Small intestine (tissue), 7 donors: ENCODE data around the gene HMMR. TPM values are rescaled to one million over a fixed set of nuclear protein-coding genes. Genes with fewer than 3 reads are reported as not detected.
A peak's percentile ranks its signal among the peaks of the same experiment; 100 is the strongest.

ENCODE experiments used
- DNase-seq, 2 donors: peaks; one replicate each; pipeline versions ENCODE4 v3.0.0 to v3.0.0-alpha.2; 2013
- FAIRE-seq: peaks from 2 replicates; lab custom pipeline; 2012; peaks lifted over from hg19 to GRCh38; lab: Jason Lieb, UNC
- H3K27ac ChIP-seq, 3 donors: one replicate each; pipeline ENCODE4 v1.5.1; 2013; ENCODE audit warnings: low read length in 2 of 3, mild to moderate bottlenecking in 2 of 3, control low read depth in 1 of 3, inconsistent platforms in 1 of 3, low read depth in 1 of 3, moderate library complexity in 1 of 3
- H3K27me3 ChIP-seq, 3 donors: one replicate each; pipeline ENCODE4 v1.6.1; 2013; ENCODE audit warnings: low read length in 3 of 3, inconsistent platforms in 1 of 3; ENCODE audit not compliant: control insufficient read depth in 3 of 3, insufficient read depth in 3 of 3
- H3K36me3 ChIP-seq, 3 donors: one replicate each; pipeline ENCODE4 v1.6.1; 2013; ENCODE audit warnings: low read length in 3 of 3, inconsistent platforms in 1 of 3, low read depth in 1 of 3, mild to moderate bottlenecking in 1 of 3, moderate library complexity in 1 of 3; ENCODE audit not compliant: control insufficient read depth in 3 of 3, insufficient read depth in 2 of 3
- H3K4me1 ChIP-seq, 3 donors: one replicate each; pipeline ENCODE4 v1.6.1; 2013; ENCODE audit warnings: low read length in 2 of 3, inconsistent platforms in 1 of 3, low read depth in 1 of 3, mild to moderate bottlenecking in 1 of 3, moderate library complexity in 1 of 3; ENCODE audit not compliant: control insufficient read depth in 3 of 3, insufficient read depth in 2 of 3
- H3K4me3 ChIP-seq, 3 donors: one replicate each; pipeline ENCODE4 v1.5.1; 2013; ENCODE audit warnings: low read length in 3 of 3, control low read depth in 1 of 3, inconsistent platforms in 1 of 3, low read depth in 1 of 3, mild to moderate bottlenecking in 1 of 3, moderate library complexity in 1 of 3
- H3K9me3 ChIP-seq, 2 donors: one replicate each; pipeline ENCODE4 v1.6.1; 2013; ENCODE audit warnings: low read depth in 1 of 2, low read length in 1 of 2; ENCODE audit not compliant: control insufficient read depth in 2 of 2, insufficient read depth in 1 of 2
- WGBS, 3 donors: extraction: QIAGEN DNeasy Blood & Tissue Kit; methylation state at CpG; one replicate each; pipeline ENCODE4 v1.1.7; 2013; 5-methylcytosine and 5-hydroxymethylcytosine counted together
- polyA plus RNA-seq, 4 donors: library from polyadenylated mRNA; stranded (reverse) in 3 of 4; unstranded in 1 of 4; fragments of 200-250 nt in 3 of 4; fragments of 120-200 nt in 1 of 4; gene quantifications; one replicate each; pipeline versions ENCODE4 v1.2.1 to v1.2.3, GENCODE V29; 2013
- donor health status: healthy with polysubstance abuse.
- donor health status: control.
- donor health status: control.
- donor health status: Bipolar disorder and iron deficiency.
- donor health status: healthy.

The HMMR gene
- polyA plus RNA-seq, 4 donors: 1.1 to 22.5 (median 7.0) TPM

- H3K27me3 ChIP-seq: no peaks in the 10 kb centered on the region
- FAIRE-seq: no peak
- WGBS, 3 donors: 0% methylated on average over 58 to 64 of the region's 64 CpGs
- peak within 1 kb of the TSS; percentile 67 to 79 (median 77) for H3K4me3 ChIP-seq
- H3K4me1 ChIP-seq: peaks cover 0 to 10% (median 9%) of the 10 kb centered on the region in 3 donors
- peak within 1 kb of the TSS; percentile 96 to 99 (median 98) for H3K27ac ChIP-seq
- peaks cover 0 to 6% (median 0%) of the 10 kb centered on the region in 3 donors for H3K36me3 ChIP-seq
- no peaks in the 10 kb centered on the region for H3K9me3 ChIP-seq
- peak; percentile 96 to 97 for DNase-seq
Measured at GRCh38 chr5:163505368-163506094, 45.1 kb downstream of the HMMR start, which contains the start of gene MAT2B. Gene MAT2B, plus strand, starts transcription at chr5:163505619. Its CDS starts 68 bp downstream, at chr5:163505687.

GRCh38 chr5:163506095-163506457, 45.6 kb downstream of the HMMR start:
- Histone ChIP-seq H3K27ac (peak overlapping the region; percentile 96 to 99 (median 98)), H3K9me3 (no peaks in the 10 kb centered on the region), H3K4me3 (peak overlapping the region; percentile 67 to 79 (median 77)), H3K36me3 (peaks cover 0 to 6% (median 0%) of the 10 kb centered on the region in 3 donors), H3K27me3 (no peaks in the 10 kb centered on the region), H3K4me1 (peaks cover 0 to 11% (median 9%) of the 10 kb centered on the region in 3 donors)
- DNase-seq: no peak
- FAIRE-seq: no peak
- 0 to 2% (median 1%) methylated on average over 9 of the region's 9 CpGs for WGBS, 3 donors

GRCh38 chr5:163506726-163507125, 46.3 kb downstream of the HMMR start:
- peaks cover 0 to 11% (median 9%) of the 10 kb centered on the region in 3 donors for H3K4me1 ChIP-seq
- peak overlapping the region; percentile 67 to 79 (median 77) for H3K4me3 ChIP-seq
- no peaks in the 10 kb centered on the region for H3K9me3 ChIP-seq
- WGBS, 3 donors: 0 to 2% (median 1%) methylated on average over 8 of the region's 8 CpGs
- peaks cover 0 to 11% (median 0%) of the 10 kb centered on the region in 3 donors for H3K36me3 ChIP-seq
- FAIRE-seq (no peak), DNase-seq (peak; percentile 31 to 45)
- H3K27ac ChIP-seq: peak overlapping the region; percentile 58 to 98 (median 96)
- no peaks in the 10 kb centered on the region for H3K27me3 ChIP-seq

- Histone ChIP-seq H3K4me3 (no peak overlapping the region), H3K27me3 (no peaks in the 10 kb centered on the region), H3K9me3 (no peaks in the 10 kb centered on the region), H3K36me3 (peaks cover 3 to 20% (median 9%) of the 10 kb centered on the region in 3 donors), H3K27ac (peak overlapping the region; percentile 16 to 96 (median 54)), H3K4me1 (peaks cover 1 to 9% (median 7%) of the 10 kb centered on the region in 3 donors)
- 9 to 17% (median 15%) methylated on average over 5 of the region's 5 CpGs for WGBS, 3 donors
- DNase-seq: no peak
- no peak for FAIRE-seq
Measured at GRCh38 chr5:163508753-163509152, 48.3 kb downstream of the HMMR start.

GRCh38 chr5:163509291-163509951, 49.0 kb downstream of the HMMR start:
- FAIRE-seq: no peak
- H3K4me3 ChIP-seq: peak overlapping the region in 1 of 3 donors; percentile 6
- H3K4me1 ChIP-seq: peaks cover 1 to 9% (median 7%) of the 10 kb centered on the region in 3 donors

GRCh38 chr5:163512526-163512925, 52.1 kb downstream of the HMMR start:
- Histone ChIP-seq H3K4me1 (peaks cover 1 to 11% (median 7%) of the 10 kb centered on the region in 3 donors), H3K27ac (no peak overlapping the region), H3K27me3 (no peaks in the 10 kb centered on the region), H3K9me3 (no peaks in the 10 kb centered on the region), H3K36me3 (peaks cover 10 to 33% (median 25%) of the 10 kb centered on the region in 3 donors), H3K4me3 (no peak overlapping the region)
- DNase-seq (no peak), FAIRE-seq (no peak)
- WGBS, 3 donors: 80 to 93% (median 87%) methylated on average over 5 of the region's 5 CpGs

More at GRCh38 chr5:163509291-163509951, 49.0 kb downstream of the HMMR start:
- H3K9me3 ChIP-seq: no peaks in the 10 kb centered on the region
- peak overlapping the region in 2 of 3 donors; percentile 81 to 96 for H3K27ac ChIP-seq
- peaks cover 3 to 20% (median 9%) of the 10 kb centered on the region in 3 donors for H3K36me3 ChIP-seq
- no peaks in the 10 kb centered on the region for H3K27me3 ChIP-seq
- WGBS, 3 donors: 4 to 18% (median 17%) methylated on average over 7 of the region's 7 CpGs
- peak; percentile 89 to 93 for DNase-seq

- no peak for FAIRE-seq
- no peak overlapping the region for H3K4me3 ChIP-seq
Measured at GRCh38 chr5:163525096-163525495, 64.7 kb downstream of the HMMR start.

GRCh38 chr5:163529698-163530097, 69.3 kb downstream of the HMMR start:
- no peak for FAIRE-seq
- H3K9me3 ChIP-seq: peaks cover 0 to 6% of the 10 kb centered on the region in 2 donors
- 69 to 84% (median 80%) methylated on average over 5 of the region's 5 CpGs for WGBS, 3 donors

More at GRCh38 chr5:163525096-163525495, 64.7 kb downstream of the HMMR start:
- DNase-seq: no peak
- Histone ChIP-seq H3K4me1 (no peaks in the 10 kb centered on the region), H3K36me3 (peaks cover 0 to 3% (median 3%) of the 10 kb centered on the region in 3 donors), H3K27ac (no peak overlapping the region), H3K27me3 (no peaks in the 10 kb centered on the region), H3K9me3 (peaks cover 0 to 3% of the 10 kb centered on the region in 2 donors)
- 92 to 100% (median 92%) methylated on average over 1 of the region's 1 CpG for WGBS, 3 donors

More at GRCh38 chr5:163529698-163530097, 69.3 kb downstream of the HMMR start:
- Histone ChIP-seq H3K4me3 (no peak overlapping the region), H3K36me3 (no peaks in the 10 kb centered on the region), H3K27ac (no peak overlapping the region), H3K27me3 (no peaks in the 10 kb centered on the region), H3K4me1 (peaks cover 0 to 11% (median 4%) of the 10 kb centered on the region in 3 donors)
- DNase-seq: no peak
